Fibroblast of lung (primary cell): ENCODE results near the gene TRIM44.

Experiments
- CTCF ChIP-seq, 2 donors: IDR thresholded peaks in 1 of 2; conservative IDR thresholded peaks in 1 of 2; 1 replicate in 1 of 2; 2 replicates in 1 of 2; pipeline ENCODE4 v1.5.1; 2011 to 2012; ENCODE audit warnings: low read length in 2 of 2, control low read depth in 1 of 2, inconsistent platforms in 1 of 2, low read depth in 1 of 2, mild to moderate bottlenecking in 1 of 2
- EZH2 ChIP-seq: IDR thresholded peaks from 2 replicates; pipeline ENCODE4 v1.5.1; 2012; ENCODE audit warnings: low read length, control low read depth, mild to moderate bottlenecking; ENCODE audit errors: missing control alignments

- TF ChIP-seq CTCF (conservative IDR thresholded peaks at IDR 0.05 in 1 of 2, IDR thresholded peaks at IDR 0.05 in 1 of 2; ENCODE audit: low read depth in 1 of 2, low read length in 2 of 2) = no peak
- TF ChIP-seq EZH2 = no peak
Observed at GRCh38 chr11:35814081-35814695, 151.6 kb downstream of the TRIM44 start.
